Embryonic facial prominence (tissue), 1 donor: ENCODE data around the gene ABCG2.

ENCODE experiments used
- DNase-seq: peaks from one replicate; pipeline ENCODE4 v3.0.0-alpha.2; 2016; ENCODE audit errors: extremely low spot score

ABCG2 gene

GRCh38 chr4:88064410-88064809, 94.0 kb downstream of the ABCG2 start:
- no peak for DNase-seq

GRCh38 chr4:88063634-88064296, 94.7 kb downstream of the ABCG2 start:
- DNase-seq: no peak

- no peak for DNase-seq
Observed at GRCh38 chr4:88062843-88063242, 95.6 kb downstream of the ABCG2 start.

- DNase-seq: no peak
Observed at GRCh38 chr4:88062311-88062710, 96.1 kb downstream of the ABCG2 start.

GRCh38 chr4:88060431-88060830, 98.0 kb downstream of the ABCG2 start:
- DNase-seq: no peak

GRCh38 chr4:88059766-88060165, 98.7 kb downstream of the ABCG2 start:
- DNase-seq: no peak

GRCh38 chr4:88058295-88058694, 100.1 kb downstream of the ABCG2 start:
- no peak for DNase-seq

GRCh38 chr4:88054901-88055300, 103.5 kb downstream of the ABCG2 start:
- no peak for DNase-seq

GRCh38 chr4:88054229-88054628, 104.2 kb downstream of the ABCG2 start:
- DNase-seq: no peak

- DNase-seq: no peak
Observed at GRCh38 chr4:88045021-88045420, 113.4 kb downstream of the ABCG2 start.

GRCh38 chr4:88043586-88044340, 114.7 kb downstream of the ABCG2 start:
- DNase-seq: no peak

- no peak for DNase-seq
Observed at GRCh38 chr4:88043001-88043400, 115.4 kb downstream of the ABCG2 start.

- no peak for DNase-seq
Observed at GRCh38 chr4:88041626-88042025, 116.8 kb downstream of the ABCG2 start.

- DNase-seq: no peak
Observed at GRCh38 chr4:88040707-88041106, 117.7 kb downstream of the ABCG2 start.
